CD4-positive, alpha-beta T cell (primary cell): ENCODE data around the gene TECPR2. TPM values are rescaled to one million over a fixed set of nuclear protein-coding genes. Genes with fewer than 3 reads are reported as not detected.

Experiments
- ATAC-seq: fragments of 200-7000 bp; cut with Tn5 transposase; one replicate; pipeline ENCODE4 v1.10.0; 2022; ENCODE audit warnings: mild to moderate bottlenecking; ENCODE audit not compliant: poor library complexity
- CTCF ChIA-PET: fragments of 350-600 bp; sonication (Branson Sonifier 250); formaldehyde crosslinking; loops from one replicate; lab custom pipeline; 2021; ENCODE audit warnings: antibody characterized with exemption, inconsistent platforms; lab: Charles Lee
- POLR2A ChIA-PET: fragments of 350-600 bp; sonication (Branson Sonifier 250); formaldehyde crosslinking; loops from one replicate; lab custom pipeline; 2021; ENCODE audit warnings: antibody characterized with exemption, inconsistent platforms; lab: Charles Lee
- DNase-seq, 14 experiments: peaks; one replicate each; pipeline ENCODE4 v3.0.0-alpha.2; 2013 to 2020; ENCODE audit warnings: mixed read lengths in 2 of 14
- H3K27ac ChIP-seq, 2 donors: one replicate each; pipeline versions ENCODE4 v1.5.1 to v1.7.0; 2013; ENCODE audit warnings: low read length in 2 of 2, low read depth in 1 of 2, mild to moderate bottlenecking in 1 of 2
- H3K27me3 ChIP-seq, 2 experiments: 1 replicate in 1 of 2; 2 replicates in 1 of 2; pipeline versions ENCODE4 v1.6.1 to v1.7.0; 2013; ENCODE audit warnings: low read length in 2 of 2, control low read depth in 1 of 2, mild to moderate bottlenecking in 1 of 2, moderate library complexity in 1 of 2; ENCODE audit not compliant: insufficient read depth in 2 of 2, control insufficient read depth in 1 of 2
- H3K36me3 ChIP-seq: one replicate; pipeline ENCODE4 v1.6.1; 2013; ENCODE audit warnings: low read length, control low read depth; ENCODE audit not compliant: insufficient read depth
- H3K4me1 ChIP-seq: one replicate; pipeline ENCODE4 v1.6.1; 2013; ENCODE audit warnings: low read length, control low read depth; ENCODE audit not compliant: insufficient read depth
- H3K4me3 ChIP-seq: one replicate; pipeline ENCODE4 v1.5.1; 2013; ENCODE audit warnings: mild to moderate bottlenecking, low read length, moderate library complexity
- H3K9me3 ChIP-seq, 2 experiments: 1 replicate in 1 of 2; 2 replicates in 1 of 2; pipeline versions ENCODE4 v1.6.1 to v1.7.0; 2013; ENCODE audit warnings: low read length in 2 of 2, mild to moderate bottlenecking in 2 of 2, control low read depth in 1 of 2, moderate library complexity in 1 of 2; ENCODE audit not compliant: control insufficient read depth in 1 of 2, insufficient read depth in 1 of 2
- H3K27ac Mint-ChIP-seq: one replicate; pipeline ENCODE4 v1.8.0; 2020; ENCODE audit warnings: mixed read lengths
- H3K27me3 Mint-ChIP-seq: one replicate; pipeline ENCODE4 v1.8.0; 2021; ENCODE audit warnings: mixed read lengths
- H3K36me3 Mint-ChIP-seq: one replicate; pipeline ENCODE4 v1.8.0; 2021; ENCODE audit warnings: low read depth, mixed read lengths
- H3K4me1 Mint-ChIP-seq: one replicate; pipeline ENCODE4 v1.8.0; 2021; ENCODE audit warnings: low read depth, mixed read lengths
- H3K4me3 Mint-ChIP-seq: one replicate; pipeline ENCODE4 v1.8.0; 2020; ENCODE audit warnings: mild to moderate bottlenecking, mixed read lengths
- H3K9me3 Mint-ChIP-seq: one replicate; pipeline ENCODE4 v1.8.0; 2020; ENCODE audit warnings: mixed read lengths
- intact Hi-C, 2 experiments: fragments of 100-400 bp; cut with DNase I in 1 of 2; cut with micrococcal nuclease in 1 of 2; formaldehyde crosslinking; loops; one replicate each; pipeline versions ENCODE4 v1.15.1 to v1.9.0; 2023 to 2025; cut with DNase I, micrococcal nuclease
- total RNA-seq, 174 experiments: library from RNA in 2 of 174; stranded (reverse) in 2 of 174; gene quantifications; one replicate each; pipeline ENCODE4 v1.2.3 and lab custom pipeline; 2021 to 2026
- TF ChIP-seq, protein P1 (sequence below): fragments of 200-600 bp; IDR thresholded peaks from one replicate; pipeline ENCODE4 v1.8.0; 2022; ENCODE audit warnings: antibody characterized with exemption, mild to moderate bottlenecking

The TECPR2 gene
- total RNA-seq, 2 experiments from 2014 or later, result 5.0 to 5.4 TPM

- POLR2A ChIA-PET, result no interaction called here
These were observed 21.2 kb upstream of the TECPR2 start for GRCh38 chr14:102341566-102341965.

DNA sequence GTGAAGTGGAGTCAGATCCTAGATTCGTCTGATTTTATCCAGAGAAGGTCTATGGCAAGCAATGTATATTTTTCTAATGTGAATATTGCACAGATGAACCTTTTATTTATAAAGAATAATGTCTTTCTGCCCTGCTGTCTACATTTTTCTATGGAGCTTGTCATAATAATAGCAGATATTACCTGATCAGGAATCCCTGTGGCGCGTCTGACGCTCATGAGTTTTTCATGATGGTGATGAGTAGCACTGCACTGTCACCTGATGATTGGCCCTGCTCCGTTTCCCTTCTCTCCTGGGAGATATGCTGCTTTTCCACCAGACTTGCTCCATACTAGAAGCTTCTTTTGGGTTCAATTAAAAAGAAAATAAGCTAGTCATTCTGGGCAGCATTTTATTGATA is 20.5 kb upstream of the TECPR2 start:
- TF ChIP-seq, protein P1, sequence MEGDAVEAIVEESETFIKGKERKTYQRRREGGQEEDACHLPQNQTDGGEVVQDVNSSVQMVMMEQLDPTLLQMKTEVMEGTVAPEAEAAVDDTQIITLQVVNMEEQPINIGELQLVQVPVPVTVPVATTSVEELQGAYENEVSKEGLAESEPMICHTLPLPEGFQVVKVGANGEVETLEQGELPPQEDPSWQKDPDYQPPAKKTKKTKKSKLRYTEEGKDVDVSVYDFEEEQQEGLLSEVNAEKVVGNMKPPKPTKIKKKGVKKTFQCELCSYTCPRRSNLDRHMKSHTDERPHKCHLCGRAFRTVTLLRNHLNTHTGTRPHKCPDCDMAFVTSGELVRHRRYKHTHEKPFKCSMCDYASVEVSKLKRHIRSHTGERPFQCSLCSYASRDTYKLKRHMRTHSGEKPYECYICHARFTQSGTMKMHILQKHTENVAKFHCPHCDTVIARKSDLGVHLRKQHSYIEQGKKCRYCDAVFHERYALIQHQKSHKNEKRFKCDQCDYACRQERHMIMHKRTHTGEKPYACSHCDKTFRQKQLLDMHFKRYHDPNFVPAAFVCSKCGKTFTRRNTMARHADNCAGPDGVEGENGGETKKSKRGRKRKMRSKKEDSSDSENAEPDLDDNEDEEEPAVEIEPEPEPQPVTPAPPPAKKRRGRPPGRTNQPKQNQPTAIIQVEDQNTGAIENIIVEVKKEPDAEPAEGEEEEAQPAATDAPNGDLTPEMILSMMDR, result no peak
- Mint-ChIP-seq H3K9me3 (no peaks in the 10 kb centered on the region), H3K27me3 (no peaks in the 10 kb centered on the region), H3K27ac (no peak overlapping the region), H3K4me1 (no peaks in the 10 kb centered on the region), H3K36me3 (peaks cover 63% of the 10 kb centered on the region), H3K4me3 (no peak overlapping the region)
- DNase-seq (no peak), ATAC-seq (no peak)
- no peak overlapping the region for H3K27ac ChIP-seq
- POLR2A ChIA-PET, result interaction anchor here (0.6 kb wide), 2 partner anchors 14 to 106 kb away, joined by 3 to 4 read pairs; no protein-coding TSS in a partner anchor
- CTCF ChIA-PET, result no interaction called here
- no peaks in the 10 kb centered on the region for H3K27me3 ChIP-seq
- peaks cover 64% of the 10 kb centered on the region for H3K36me3 ChIP-seq
- intact Hi-C loops, result no loop called here
- no peaks in the 10 kb centered on the region for H3K9me3 ChIP-seq
- no peak overlapping the region for H3K4me3 ChIP-seq
- H3K4me1 ChIP-seq, result no peaks in the 10 kb centered on the region

More at GRCh38 chr14:102341566-102341965, 21.2 kb upstream of the TECPR2 start:
- Mint-ChIP-seq H3K27ac (no peak overlapping the region), H3K9me3 (no peaks in the 10 kb centered on the region), H3K36me3 (peaks cover 60% of the 10 kb centered on the region), H3K4me1 (no peaks in the 10 kb centered on the region), H3K27me3 (no peaks in the 10 kb centered on the region), H3K4me3 (no peak overlapping the region)
- intact Hi-C loops, result no loop called here
- H3K27me3 ChIP-seq, result no peaks in the 10 kb centered on the region
- no peaks in the 10 kb centered on the region for H3K4me1 ChIP-seq
- no peak overlapping the region for H3K27ac ChIP-seq
- H3K9me3 ChIP-seq, result no peaks in the 10 kb centered on the region
- TF ChIP-seq, protein P1, result no peak
- H3K4me3 ChIP-seq, result no peak overlapping the region
- DNase-seq (no peak), ATAC-seq (no peak)
- peaks cover 62% of the 10 kb centered on the region for H3K36me3 ChIP-seq
- CTCF ChIA-PET, result no interaction called here

- Histone ChIP-seq H3K27ac (no peak overlapping the region), H3K27me3 (no peaks in the 10 kb centered on the region), H3K9me3 (no peaks in the 10 kb centered on the region), H3K36me3 (peaks cover 67% of the 10 kb centered on the region), H3K4me1 (no peaks in the 10 kb centered on the region), H3K4me3 (no peak overlapping the region)
- Mint-ChIP-seq H3K4me1 (no peaks in the 10 kb centered on the region), H3K4me3 (no peak overlapping the region), H3K9me3 (no peaks in the 10 kb centered on the region), H3K36me3 (peaks cover 63% of the 10 kb centered on the region), H3K27ac (no peak overlapping the region), H3K27me3 (no peaks in the 10 kb centered on the region)
- DNase-seq (no peak), ATAC-seq (no peak)
- ChIA-PET POLR2A (no interaction called here), CTCF (no interaction called here)
- intact Hi-C loops, result no loop called here
- TF ChIP-seq, protein P1, result no peak
These were observed 18.7 kb upstream of the TECPR2 start for GRCh38 chr14:102344084-102344483.
